Trophoblast cell (in vitro differentiated cells and primary cell): ENCODE measurements around the gene ANKRD18B.
"Not testable (repeated sequence)": the region's sequence is repeated elsewhere in the genome, so short reads cannot be mapped to it uniquely, and the experiment has no call there.

Experiments used
- DNase-seq, 2 donors: peaks; one replicate each; pipeline ENCODE4 v3.0.0-alpha.2; 2016
- H2AFZ ChIP-seq: 2 replicates; pipeline ENCODE4 v1.6.1; 2013; ENCODE audit warnings: low read length, moderate library complexity, mild to moderate bottlenecking; ENCODE audit not compliant: insufficient read depth, poor library complexity
- H2AK5ac ChIP-seq: 2 replicates; pipeline ENCODE4 v1.6.1; 2013; ENCODE audit warnings: mild to moderate bottlenecking, low read length
- H2BK120ac ChIP-seq: 2 replicates; pipeline ENCODE4 v1.6.1; 2013; ENCODE audit warnings: low read length, mild to moderate bottlenecking, moderate library complexity; ENCODE audit not compliant: insufficient read depth, poor library complexity
- H2BK12ac ChIP-seq: 2 replicates; pipeline ENCODE4 v1.6.1; 2013; ENCODE audit warnings: mild to moderate bottlenecking, low read length, moderate library complexity
- H2BK5ac ChIP-seq: 2 replicates; pipeline ENCODE4 v1.6.1; 2013; ENCODE audit warnings: low read length, low read depth, moderate library complexity, mild to moderate bottlenecking; ENCODE audit not compliant: poor library complexity
- H3K14ac ChIP-seq: 2 replicates; pipeline ENCODE4 v1.6.1; 2013; ENCODE audit warnings: mild to moderate bottlenecking, low read length
- H3K18ac ChIP-seq: 2 replicates; pipeline ENCODE4 v1.6.1; 2013; ENCODE audit warnings: mild to moderate bottlenecking, low read length
- H3K23ac ChIP-seq: 2 replicates; pipeline ENCODE4 v1.6.1; 2013; ENCODE audit warnings: low read length
- H3K27ac ChIP-seq: 2 replicates; pipeline ENCODE4 v1.5.1; 2013; ENCODE audit warnings: low read depth, mild to moderate bottlenecking, inconsistent platforms, low read length, moderate library complexity
- H3K27me3 ChIP-seq: 2 replicates; pipeline ENCODE4 v1.6.1; 2013; ENCODE audit warnings: inconsistent platforms, mild to moderate bottlenecking, low read length, moderate library complexity; ENCODE audit not compliant: insufficient read depth
- H3K36me3 ChIP-seq, 2 experiments: 1 replicate in 1 of 2; 2 replicates in 1 of 2; pipeline ENCODE4 v1.6.1; 2013; ENCODE audit warnings: low read length in 2 of 2, mild to moderate bottlenecking in 2 of 2, moderate library complexity in 1 of 2; ENCODE audit not compliant: insufficient read depth in 2 of 2, control insufficient read depth in 1 of 2
- H3K4ac ChIP-seq: 2 replicates; pipeline ENCODE4 v1.6.1; 2013; ENCODE audit warnings: low read depth, mild to moderate bottlenecking, low read length, moderate library complexity
- H3K4me1 ChIP-seq, 2 experiments: 1 replicate in 1 of 2; 2 replicates in 1 of 2; pipeline ENCODE4 v1.6.1; 2013; ENCODE audit warnings: low read length in 2 of 2, mild to moderate bottlenecking in 2 of 2, moderate library complexity in 1 of 2; ENCODE audit not compliant: insufficient read depth in 2 of 2, control insufficient read depth in 1 of 2
- H3K4me2 ChIP-seq: 2 replicates; pipeline ENCODE4 v1.6.1; 2013; ENCODE audit warnings: inconsistent platforms, mild to moderate bottlenecking, low read length, moderate library complexity
- H3K4me3 ChIP-seq: 2 replicates; pipeline ENCODE4 v1.5.1; 2013; ENCODE audit warnings: mild to moderate bottlenecking, low read depth, low read length, inconsistent platforms
- H3K79me1 ChIP-seq: one replicate; pipeline ENCODE4 v1.6.1; 2013; ENCODE audit warnings: low read length
- H3K79me2 ChIP-seq: 2 replicates; pipeline ENCODE4 v1.6.1; 2013; ENCODE audit warnings: low read length, mild to moderate bottlenecking; ENCODE audit not compliant: control insufficient read depth, insufficient read depth, poor library complexity
- H3K9ac ChIP-seq: 2 replicates; pipeline ENCODE4 v1.6.1; 2013; ENCODE audit warnings: mild to moderate bottlenecking, low read length
- H3K9me3 ChIP-seq: 2 replicates; pipeline ENCODE4 v1.6.1; 2013; ENCODE audit warnings: low read depth, mild to moderate bottlenecking, control low read depth, inconsistent platforms, low read length; ENCODE audit not compliant: insufficient read depth
- H4K12ac ChIP-seq: 2 replicates; pipeline ENCODE4 v1.6.1; 2013; ENCODE audit warnings: low read depth, mild to moderate bottlenecking, low read length, moderate library complexity
- H4K8ac ChIP-seq: 2 replicates; pipeline ENCODE4 v1.6.1; 2013; ENCODE audit warnings: low read depth, mild to moderate bottlenecking, low read length, moderate library complexity
- H4K91ac ChIP-seq: one replicate; pipeline ENCODE4 v1.6.1; 2013; ENCODE audit warnings: low read depth, mild to moderate bottlenecking, low read length, moderate library complexity
- WGBS: extraction: QIAGEN DNeasy Blood & Tissue Kit; methylation state at CpG from one replicate; pipeline ENCODE4 v1.1.7; 2013; ENCODE audit warnings: missing lambda C conversion rate; ENCODE audit not compliant: insufficient read length, insufficient coverage; ENCODE audit errors: extremely low coverage; 5-methylcytosine and 5-hydroxymethylcytosine counted together

Gene ANKRD18B

GRCh38 chr9:33582686-33583085 is 58.6 kb downstream of the ANKRD18B start:
- H4K91ac ChIP-seq, H3K27me3 ChIP-seq, H2AFZ ChIP-seq, H3K18ac ChIP-seq, H3K27ac ChIP-seq, H4K12ac ChIP-seq, H4K8ac ChIP-seq, H3K9me3 ChIP-seq, H3K4me3 ChIP-seq, H3K4me2 ChIP-seq, H2AK5ac ChIP-seq, H3K9ac ChIP-seq, H2BK12ac ChIP-seq, H3K4me1 ChIP-seq, H3K79me1 ChIP-seq, H3K14ac ChIP-seq, DNase-seq, H2BK120ac ChIP-seq, H3K4ac ChIP-seq, H3K79me2 ChIP-seq, H2BK5ac ChIP-seq, H3K36me3 ChIP-seq, H3K23ac ChIP-seq: not testable (repeated sequence)
- WGBS: no CpG with 5 or more reads among the region's 2 CpGs

GRCh38 chr9:33586128-33586527 is 62.1 kb downstream of the ANKRD18B start:
- H4K12ac ChIP-seq, H3K9me3 ChIP-seq, DNase-seq, H3K14ac ChIP-seq, H3K4ac ChIP-seq, H4K91ac ChIP-seq, H3K27me3 ChIP-seq, H4K8ac ChIP-seq, H3K79me2 ChIP-seq, H3K4me2 ChIP-seq, H3K36me3 ChIP-seq, H3K27ac ChIP-seq, H2AFZ ChIP-seq, H3K79me1 ChIP-seq, H3K9ac ChIP-seq, H2BK5ac ChIP-seq, H3K23ac ChIP-seq, H2BK120ac ChIP-seq, H2AK5ac ChIP-seq, H3K18ac ChIP-seq, H2BK12ac ChIP-seq, H3K4me3 ChIP-seq, H3K4me1 ChIP-seq: not testable (repeated sequence)
- WGBS: no CpG with 5 or more reads among the region's 1 CpG

- not testable (repeated sequence) for H3K79me1 ChIP-seq, H2BK5ac ChIP-seq, H3K23ac ChIP-seq, H3K4me2 ChIP-seq, H2AK5ac ChIP-seq, H4K12ac ChIP-seq, H4K91ac ChIP-seq, H3K4ac ChIP-seq, H3K9ac ChIP-seq, H2BK120ac ChIP-seq, H2AFZ ChIP-seq, H3K36me3 ChIP-seq, H2BK12ac ChIP-seq, H3K14ac ChIP-seq, H3K27me3 ChIP-seq, H3K4me1 ChIP-seq, H3K18ac ChIP-seq, H3K27ac ChIP-seq, H3K9me3 ChIP-seq, DNase-seq, H3K79me2 ChIP-seq, H4K8ac ChIP-seq, H3K4me3 ChIP-seq
- no CpG with 5 or more reads among the region's 2 CpGs for WGBS
Measured at GRCh38 chr9:33587799-33588198, 63.7 kb downstream of the ANKRD18B start.

- not testable (repeated sequence) for H3K27ac ChIP-seq, H3K79me2 ChIP-seq, H4K8ac ChIP-seq, H3K18ac ChIP-seq, H2AFZ ChIP-seq, H4K91ac ChIP-seq, H3K23ac ChIP-seq, H2BK120ac ChIP-seq, H3K4me1 ChIP-seq, DNase-seq, H4K12ac ChIP-seq, H3K79me1 ChIP-seq, H3K36me3 ChIP-seq, H3K14ac ChIP-seq, H2AK5ac ChIP-seq, H2BK12ac ChIP-seq, H3K9me3 ChIP-seq, H3K4me2 ChIP-seq, H3K27me3 ChIP-seq, H3K9ac ChIP-seq, H3K4me3 ChIP-seq, H3K4ac ChIP-seq, H2BK5ac ChIP-seq
- WGBS: no CpG with 5 or more reads among the region's 2 CpGs
Measured at GRCh38 chr9:33588876-33589275, 64.8 kb downstream of the ANKRD18B start.
